PC-9 (cell line): ENCODE data around the gene PHC1.

Experiments
- EZH2 ChIP-seq: fragments of 200-600 bp; sonication (generic); IDR thresholded peaks from 2 replicates; pipeline ENCODE4 v1.8.0; 2017; ENCODE audit warnings: antibody characterized with exemption, low read depth
- TF ChIP-seq, protein P1 (sequence below): fragments of 200-600 bp; sonication (generic); conservative IDR thresholded peaks from 2 replicates; pipeline ENCODE4 v1.6.1; 2017; ENCODE audit warnings: mixed run types, antibody characterized with exemption, mild to moderate bottlenecking, moderate library complexity

DNA sequence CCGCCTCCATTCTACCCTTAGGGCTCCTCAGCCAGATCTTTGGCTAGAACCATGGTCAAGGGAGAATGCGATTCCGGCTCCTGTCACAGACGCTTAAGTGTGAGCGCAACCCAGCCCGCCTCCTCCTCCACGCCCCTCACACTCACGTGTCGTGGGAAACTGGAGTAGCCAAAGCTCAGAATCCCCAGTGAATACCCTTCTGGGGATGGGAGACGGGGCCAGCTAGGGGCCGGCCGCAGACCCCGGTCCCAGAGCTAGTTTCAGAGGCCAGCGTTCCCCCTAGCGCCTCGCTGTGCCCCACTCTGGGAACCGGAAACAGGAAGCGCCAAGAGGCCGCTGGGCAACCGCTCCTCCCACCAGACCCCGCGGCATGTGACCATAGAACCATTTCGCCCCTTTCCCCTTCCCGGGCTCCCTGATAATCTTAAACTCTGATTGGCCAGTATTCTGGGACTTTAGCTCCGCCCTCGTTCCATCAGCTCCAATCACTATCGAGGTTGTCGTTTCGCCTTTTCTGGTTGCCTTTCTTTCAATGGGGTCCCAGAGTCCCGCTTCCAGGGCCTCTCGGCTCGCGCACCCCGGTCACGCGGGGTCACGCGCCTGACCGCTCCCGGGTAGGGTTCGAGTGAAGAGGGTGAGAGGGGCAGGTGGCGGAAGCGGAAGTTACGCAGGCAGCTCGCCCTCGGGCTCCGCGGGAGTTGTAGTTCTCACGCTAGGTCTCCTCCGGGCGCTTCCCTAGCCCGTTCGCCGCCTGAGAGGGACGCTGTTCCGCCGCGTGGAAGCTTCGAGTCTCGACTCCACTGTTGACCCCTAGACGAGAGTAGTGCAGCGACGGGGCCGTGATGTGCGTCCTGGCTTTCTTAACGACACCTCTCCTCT lies 35.3 kb downstream of the PHC1 start, which contains the start of gene M6PR:
- TF ChIP-seq, protein P1, sequence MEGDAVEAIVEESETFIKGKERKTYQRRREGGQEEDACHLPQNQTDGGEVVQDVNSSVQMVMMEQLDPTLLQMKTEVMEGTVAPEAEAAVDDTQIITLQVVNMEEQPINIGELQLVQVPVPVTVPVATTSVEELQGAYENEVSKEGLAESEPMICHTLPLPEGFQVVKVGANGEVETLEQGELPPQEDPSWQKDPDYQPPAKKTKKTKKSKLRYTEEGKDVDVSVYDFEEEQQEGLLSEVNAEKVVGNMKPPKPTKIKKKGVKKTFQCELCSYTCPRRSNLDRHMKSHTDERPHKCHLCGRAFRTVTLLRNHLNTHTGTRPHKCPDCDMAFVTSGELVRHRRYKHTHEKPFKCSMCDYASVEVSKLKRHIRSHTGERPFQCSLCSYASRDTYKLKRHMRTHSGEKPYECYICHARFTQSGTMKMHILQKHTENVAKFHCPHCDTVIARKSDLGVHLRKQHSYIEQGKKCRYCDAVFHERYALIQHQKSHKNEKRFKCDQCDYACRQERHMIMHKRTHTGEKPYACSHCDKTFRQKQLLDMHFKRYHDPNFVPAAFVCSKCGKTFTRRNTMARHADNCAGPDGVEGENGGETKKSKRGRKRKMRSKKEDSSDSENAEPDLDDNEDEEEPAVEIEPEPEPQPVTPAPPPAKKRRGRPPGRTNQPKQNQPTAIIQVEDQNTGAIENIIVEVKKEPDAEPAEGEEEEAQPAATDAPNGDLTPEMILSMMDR: no peak; the same call in 1 of the 2 replicates
- no peak for TF ChIP-seq EZH2
